Measurements from ENCODE around the gene GABRR1. TPM values are rescaled to one million over a fixed set of nuclear protein-coding genes. Genes with fewer than 3 reads are reported as not detected.

Gene GABRR1
- total RNA-seq, 2 donors from 2014 or later: 5.4 TPM; not detected in 1

DNA sequence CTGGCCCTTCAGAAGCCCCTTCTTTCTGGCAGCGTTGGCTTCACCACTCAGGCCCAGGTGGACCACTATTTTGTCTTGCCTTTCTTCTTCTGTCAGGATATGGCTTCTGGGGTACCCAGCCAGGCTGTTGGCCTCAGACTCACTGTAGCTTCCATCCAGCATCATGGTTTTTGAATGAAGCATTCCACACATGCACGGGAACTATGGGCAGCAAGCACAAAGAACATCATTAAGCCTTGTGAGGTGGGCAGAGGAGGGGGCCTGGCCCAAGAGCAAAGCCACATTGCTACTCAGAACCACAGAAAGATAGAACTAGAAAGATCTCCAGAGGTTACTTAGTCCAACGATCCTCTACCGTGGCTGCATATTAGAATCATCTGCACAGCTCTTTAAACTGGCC, 40.6 kb upstream of the GABRR1 start:
- Histone ChIP-seq H3K4me1 (ENCODE audit: control insufficient read depth in 1 of 2, low read depth in 2 of 2) (no peaks in the 10 kb centered on the region), H3K27me3 (replicated peaks; ENCODE audit: insufficient read depth) (no peaks in the 10 kb centered on the region), H3K9me3 (no peaks in the 10 kb centered on the region), H3K4me3 (no peak overlapping the region), H3K27ac (no peak overlapping the region), H3K36me3 (no peaks in the 10 kb centered on the region)
- TF ChIP-seq, protein P1, sequence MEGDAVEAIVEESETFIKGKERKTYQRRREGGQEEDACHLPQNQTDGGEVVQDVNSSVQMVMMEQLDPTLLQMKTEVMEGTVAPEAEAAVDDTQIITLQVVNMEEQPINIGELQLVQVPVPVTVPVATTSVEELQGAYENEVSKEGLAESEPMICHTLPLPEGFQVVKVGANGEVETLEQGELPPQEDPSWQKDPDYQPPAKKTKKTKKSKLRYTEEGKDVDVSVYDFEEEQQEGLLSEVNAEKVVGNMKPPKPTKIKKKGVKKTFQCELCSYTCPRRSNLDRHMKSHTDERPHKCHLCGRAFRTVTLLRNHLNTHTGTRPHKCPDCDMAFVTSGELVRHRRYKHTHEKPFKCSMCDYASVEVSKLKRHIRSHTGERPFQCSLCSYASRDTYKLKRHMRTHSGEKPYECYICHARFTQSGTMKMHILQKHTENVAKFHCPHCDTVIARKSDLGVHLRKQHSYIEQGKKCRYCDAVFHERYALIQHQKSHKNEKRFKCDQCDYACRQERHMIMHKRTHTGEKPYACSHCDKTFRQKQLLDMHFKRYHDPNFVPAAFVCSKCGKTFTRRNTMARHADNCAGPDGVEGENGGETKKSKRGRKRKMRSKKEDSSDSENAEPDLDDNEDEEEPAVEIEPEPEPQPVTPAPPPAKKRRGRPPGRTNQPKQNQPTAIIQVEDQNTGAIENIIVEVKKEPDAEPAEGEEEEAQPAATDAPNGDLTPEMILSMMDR (IDR thresholded peaks at IDR 0.05): no peak
- ATAC-seq (ENCODE audit: insufficient number of reproducible peaks, low FRiP score, low read depth) (no peak), DNase-seq (ENCODE audit: low spot score) (no peak)

DNA sequence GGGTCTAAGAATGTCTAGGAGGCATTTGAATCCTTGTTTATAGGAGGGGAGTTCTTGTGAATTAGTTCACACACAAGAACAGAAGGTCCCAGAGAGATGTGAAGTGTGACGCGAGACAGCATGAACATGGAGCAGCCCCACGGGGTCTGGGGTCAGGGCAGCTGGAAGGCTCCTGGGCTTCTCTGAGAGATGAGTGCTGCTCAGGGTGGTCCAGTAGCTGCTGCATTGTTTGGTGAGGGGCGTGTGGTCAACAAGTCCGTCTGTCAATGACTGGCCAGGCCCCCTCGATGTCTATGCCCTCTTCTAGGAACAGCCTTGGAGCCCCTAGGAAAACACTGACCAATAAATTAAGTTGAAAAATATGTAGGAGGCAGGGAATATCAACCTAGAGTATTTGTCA, 40.2 kb upstream of the GABRR1 start:
- TF ChIP-seq, protein P1 (IDR thresholded peaks at IDR 0.05): no peak
- Histone ChIP-seq H3K9me3 (no peaks in the 10 kb centered on the region), H3K4me1 (ENCODE audit: control insufficient read depth in 1 of 2, low read depth in 2 of 2) (no peaks in the 10 kb centered on the region), H3K27ac (no peak overlapping the region), H3K4me3 (no peak overlapping the region), H3K36me3 (no peaks in the 10 kb centered on the region), H3K27me3 (replicated peaks; ENCODE audit: insufficient read depth) (no peaks in the 10 kb centered on the region)
- DNase-seq (ENCODE audit: low spot score) (no peak), ATAC-seq (ENCODE audit: insufficient number of reproducible peaks, low FRiP score, low read depth) (no peak)

DNA sequence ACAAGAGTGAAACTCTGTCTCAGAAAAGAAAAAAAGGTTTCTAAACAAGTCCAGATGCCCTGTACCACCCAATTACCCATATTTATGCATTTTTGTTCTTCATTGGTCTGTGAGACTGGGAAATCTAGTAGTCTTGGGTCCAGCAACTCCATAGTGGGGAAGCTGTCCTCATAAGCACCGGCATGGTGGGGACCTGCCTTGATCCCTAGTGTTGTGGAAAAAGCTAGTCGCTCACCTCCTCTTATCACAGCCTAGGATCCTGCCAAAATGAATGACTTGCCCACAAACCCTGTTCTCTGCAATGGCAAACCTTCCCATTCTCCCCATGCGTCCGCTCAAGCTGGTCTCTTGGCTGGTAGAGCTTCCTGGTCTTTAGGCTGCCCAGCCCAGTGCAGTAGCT, 38.3 kb upstream of the GABRR1 start:
- no peak overlapping the region for H3K4me3 ChIP-seq
- no peaks in the 10 kb centered on the region for H3K4me1 ChIP-seq (ENCODE audit: control insufficient read depth in 1 of 2, low read depth in 2 of 2)
- no peaks in the 10 kb centered on the region for H3K27me3 ChIP-seq (replicated peaks; ENCODE audit: insufficient read depth)
- TF ChIP-seq, protein P1 (IDR thresholded peaks at IDR 0.05): no peak
- H3K27ac ChIP-seq: no peak overlapping the region
- DNase-seq (ENCODE audit: low spot score) (no peak), ATAC-seq (ENCODE audit: insufficient number of reproducible peaks, low FRiP score, low read depth) (no peak)
- H3K36me3 ChIP-seq: no peaks in the 10 kb centered on the region
- H3K9me3 ChIP-seq: no peaks in the 10 kb centered on the region

DNA sequence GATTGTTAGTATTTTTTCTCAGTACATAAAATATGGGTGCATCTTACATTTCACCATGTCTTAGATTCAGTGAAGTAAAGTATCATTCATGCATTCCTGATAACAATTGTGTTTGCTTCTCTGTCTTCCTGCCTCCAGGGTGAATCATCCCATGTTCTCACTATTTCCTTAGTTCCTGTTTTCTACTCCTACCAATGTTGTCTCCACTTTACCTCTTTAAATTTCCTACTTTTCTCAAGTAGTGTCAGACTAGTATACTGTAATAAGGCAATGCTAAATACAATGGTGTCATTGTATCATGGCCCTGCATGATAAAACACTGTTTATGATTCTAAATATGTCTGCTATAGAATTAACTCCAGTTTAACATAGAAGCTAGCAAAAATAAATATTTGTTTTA, 37.4 kb upstream of the GABRR1 start:
- Histone ChIP-seq H3K27ac (no peak overlapping the region), H3K27me3 (replicated peaks; ENCODE audit: insufficient read depth) (no peaks in the 10 kb centered on the region), H3K4me1 (ENCODE audit: control insufficient read depth in 1 of 2, low read depth in 2 of 2) (no peaks in the 10 kb centered on the region), H3K4me3 (no peak overlapping the region), H3K9me3 (no peaks in the 10 kb centered on the region), H3K36me3 (no peaks in the 10 kb centered on the region)
- DNase-seq (ENCODE audit: low spot score) (no peak), ATAC-seq (ENCODE audit: insufficient number of reproducible peaks, low FRiP score, low read depth) (no peak)
- TF ChIP-seq, protein P1 (IDR thresholded peaks at IDR 0.05): no peak

DNA sequence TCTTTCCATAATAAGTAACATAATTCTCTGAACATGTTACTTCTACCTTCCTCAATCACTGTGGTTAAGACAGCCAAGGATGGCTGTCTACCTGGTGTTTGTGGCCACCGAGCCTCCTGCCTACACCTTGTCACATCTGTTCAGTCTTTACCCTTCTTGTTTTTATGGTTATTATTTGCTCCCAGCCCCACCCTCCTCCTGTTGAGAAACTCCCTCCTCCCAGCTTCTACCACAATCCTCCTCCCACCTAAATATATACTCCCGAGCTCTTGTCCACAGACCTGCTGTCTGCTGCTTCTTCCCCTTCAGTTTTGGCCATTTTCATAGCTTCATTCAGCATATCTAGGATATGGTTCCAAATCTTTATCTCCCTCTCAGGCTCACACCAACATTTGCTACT, 35.7 kb upstream of the GABRR1 start:
- H3K4me3 ChIP-seq: no peak overlapping the region
- no peaks in the 10 kb centered on the region for H3K4me1 ChIP-seq (ENCODE audit: control insufficient read depth in 1 of 2, low read depth in 2 of 2)
- no peaks in the 10 kb centered on the region for H3K36me3 ChIP-seq
- no peak overlapping the region for H3K27ac ChIP-seq
- TF ChIP-seq, protein P1 (IDR thresholded peaks at IDR 0.05): no peak
- H3K9me3 ChIP-seq: no peaks in the 10 kb centered on the region
- ATAC-seq (ENCODE audit: insufficient number of reproducible peaks, low FRiP score, low read depth) (no peak), DNase-seq (ENCODE audit: low spot score) (no peak)
- no peaks in the 10 kb centered on the region for H3K27me3 ChIP-seq (replicated peaks; ENCODE audit: insufficient read depth)

Data from thoracic aorta (tissue), 2 donors.